ENCODE measurements around the gene EID3.

EID3 gene

GRCh38 chr12:104312202-104312601 lies 8.7 kb downstream of the EID3 start:
- TF ChIP-seq CTCF (IDR thresholded peaks at IDR 0.05; ENCODE audit: low read depth, low read length), result no peak
- H3K4me3 ChIP-seq (ENCODE audit: low read depth, low read length), result no peak overlapping the region
- no peak for DNase-seq (ENCODE audit: low read depth, low spot score)
- in situ Hi-C loops (cut with HindIII; ENCODE audit: low sequenced_read_pairs), result no loop called here

- no peak for DNase-seq (ENCODE audit: low read depth, low spot score)
- in situ Hi-C loops (cut with HindIII; ENCODE audit: low sequenced_read_pairs), result no loop called here
- TF ChIP-seq CTCF (IDR thresholded peaks at IDR 0.05; ENCODE audit: low read depth, low read length), result no peak
- H3K4me3 ChIP-seq (ENCODE audit: low read depth, low read length), result no peak overlapping the region
These were observed 9.1 kb downstream of the EID3 start for GRCh38 chr12:104312654-104313053.

DNA sequence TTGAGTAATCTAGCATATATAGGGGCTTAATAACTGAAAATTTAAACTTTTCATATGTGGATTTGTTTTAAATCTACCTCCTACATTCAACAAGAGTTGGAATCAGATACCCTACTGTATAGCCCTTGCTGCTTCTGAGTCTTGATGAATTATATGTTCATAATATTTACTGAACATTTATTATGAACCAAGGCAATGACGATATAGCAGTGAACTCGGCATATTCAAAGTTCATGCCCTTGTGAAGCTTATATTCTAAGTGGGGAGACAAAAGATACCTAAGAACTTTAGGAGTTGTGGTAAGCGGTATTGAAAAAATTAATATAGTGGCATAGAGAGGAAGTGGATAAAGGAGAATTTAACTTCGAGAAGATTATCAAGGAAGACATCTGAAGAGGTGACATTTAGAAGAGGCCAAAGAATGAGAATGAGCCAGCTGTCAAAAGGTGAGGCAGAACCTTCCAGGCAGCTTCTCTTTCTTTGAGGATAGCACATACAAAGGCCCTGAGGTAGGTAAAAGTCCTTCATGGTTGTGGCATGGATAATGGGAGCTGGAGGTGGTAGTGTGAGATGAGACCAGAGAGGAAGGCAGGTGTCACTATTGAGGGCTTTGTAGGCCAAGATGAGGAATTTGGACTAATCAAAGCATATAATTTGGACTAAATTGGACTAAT lies 10.2 kb downstream of the EID3 start:
- H3K4me3 ChIP-seq (ENCODE audit: low read depth, low read length), result no peak overlapping the region
- in situ Hi-C loops (cut with HindIII; ENCODE audit: low sequenced_read_pairs), result no loop called here
- no peak for DNase-seq (ENCODE audit: low read depth, low spot score)
- TF ChIP-seq CTCF (IDR thresholded peaks at IDR 0.05; ENCODE audit: low read depth, low read length), result no peak

GRCh38 chr12:104314242-104314614 lies 10.7 kb downstream of the EID3 start:
- TF ChIP-seq CTCF (IDR thresholded peaks at IDR 0.05; ENCODE audit: low read depth, low read length), result no peak
- no peak overlapping the region for H3K4me3 ChIP-seq (ENCODE audit: low read depth, low read length)
- no peak for DNase-seq (ENCODE audit: low read depth, low spot score)
- in situ Hi-C loops (cut with HindIII; ENCODE audit: low sequenced_read_pairs), result no loop called here

GRCh38 chr12:104315326-104316224 lies 12.0 kb downstream of the EID3 start:
- in situ Hi-C loops (cut with HindIII; ENCODE audit: low sequenced_read_pairs), result no loop called here
- DNase-seq (ENCODE audit: low read depth, low spot score), result no peak
- no peak overlapping the region for H3K4me3 ChIP-seq (ENCODE audit: low read depth, low read length)
- no peak for TF ChIP-seq CTCF (IDR thresholded peaks at IDR 0.05; ENCODE audit: low read depth, low read length)

DNA sequence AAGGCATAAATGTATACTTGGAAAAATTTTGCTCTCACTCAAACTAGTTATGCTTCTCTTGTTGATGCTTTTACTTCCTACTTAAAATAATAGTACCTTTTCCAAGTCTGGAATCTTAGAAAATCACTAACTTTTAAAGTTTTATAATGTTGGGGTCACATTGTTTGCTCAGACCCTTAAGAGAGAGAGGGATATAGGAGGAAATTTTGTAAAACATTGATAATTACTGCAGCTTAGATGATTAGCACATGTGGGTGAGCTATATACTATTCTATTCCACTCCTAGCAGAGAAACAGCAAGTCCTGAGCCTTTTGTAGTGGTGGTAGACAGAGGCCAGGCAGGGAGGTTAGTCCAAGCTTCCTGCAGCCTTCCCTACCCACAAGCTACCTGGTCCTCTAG lies 13.4 kb downstream of the EID3 start:
- DNase-seq (ENCODE audit: low read depth, low spot score), result no peak
- H3K4me3 ChIP-seq (ENCODE audit: low read depth, low read length), result no peak overlapping the region
- in situ Hi-C loops (cut with HindIII; ENCODE audit: low sequenced_read_pairs), result no loop called here
- no peak for TF ChIP-seq CTCF (IDR thresholded peaks at IDR 0.05; ENCODE audit: low read depth, low read length)

Measured in astrocyte of the spinal cord (primary cell).